Stimulated activated CD8-positive, alpha-beta memory T cell treated with anti-CD3 and anti-CD28 coated beads, Interleukin-7, amount 100 ng/mL, for 24 hours (primary cell): ENCODE results near the gene ANKRD33.

Experiments used
- DNase-seq: peaks from one replicate; pipeline ENCODE4 v3.0.0-alpha.2; 2020; ENCODE audit warnings: low read depth

ANKRD33 gene

DNA sequence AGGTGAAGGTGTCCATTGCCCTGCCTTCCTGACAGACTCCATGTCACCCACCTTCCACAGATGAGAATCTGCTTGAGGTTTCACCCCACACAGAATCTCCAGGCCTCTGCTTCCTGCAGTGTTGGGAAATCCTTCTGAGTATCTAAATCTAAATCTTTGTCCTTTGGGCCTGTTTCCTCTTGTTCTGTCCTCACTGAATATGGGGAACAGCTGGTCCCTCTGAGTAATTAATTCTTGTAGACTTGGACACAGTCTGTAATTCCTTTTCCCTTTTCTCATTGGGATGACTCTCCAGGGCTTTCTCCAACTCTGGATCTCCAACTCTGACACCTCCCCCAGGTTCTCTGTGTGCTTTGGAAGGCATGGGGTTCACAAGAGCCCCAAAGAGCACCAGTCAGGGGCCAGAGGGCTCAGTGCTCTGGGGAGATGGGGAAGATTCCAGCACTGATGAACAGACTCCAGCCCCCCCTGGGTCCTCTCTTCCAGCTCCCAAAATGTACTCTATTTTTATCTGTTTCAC, 17.1 kb downstream of the ANKRD33 start:
- no peak for DNase-seq

GRCh38 chr12:51905471-51906429, 17.8 kb downstream of the ANKRD33 start:
- DNase-seq: no peak

DNA sequence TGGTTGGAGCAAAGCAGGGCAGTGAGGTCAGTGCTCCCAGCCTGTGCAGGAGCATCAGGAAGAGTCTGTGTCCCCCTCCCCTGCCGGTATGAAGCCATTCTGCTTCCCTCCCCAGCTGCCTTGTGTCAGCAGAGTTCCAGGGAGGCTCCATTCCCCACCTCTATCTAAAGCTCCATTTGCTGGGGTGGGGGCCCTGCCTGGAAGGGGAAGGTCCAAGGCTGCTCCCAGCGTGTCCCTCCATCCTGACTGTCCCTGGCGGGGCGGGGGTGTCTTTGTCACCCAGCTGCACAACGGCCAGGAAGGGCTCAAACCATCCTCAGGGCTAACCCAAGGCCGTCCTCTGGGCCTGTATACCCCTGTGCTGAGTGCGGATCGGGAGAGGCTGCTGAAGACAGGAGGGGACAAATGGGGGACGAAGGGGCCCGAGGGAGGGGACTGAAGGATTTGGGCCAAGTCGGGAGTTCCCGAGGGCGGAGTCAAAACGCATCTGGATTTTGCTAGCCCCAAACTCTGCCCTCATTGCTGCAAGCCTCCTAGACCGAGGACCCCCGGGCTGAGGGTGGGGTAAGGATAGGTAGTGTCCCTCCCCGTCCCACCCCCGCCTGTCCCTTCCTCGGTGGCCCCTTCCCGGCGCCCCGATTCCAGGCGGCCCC, 18.7 kb downstream of the ANKRD33 start:
- no peak for DNase-seq

DNA sequence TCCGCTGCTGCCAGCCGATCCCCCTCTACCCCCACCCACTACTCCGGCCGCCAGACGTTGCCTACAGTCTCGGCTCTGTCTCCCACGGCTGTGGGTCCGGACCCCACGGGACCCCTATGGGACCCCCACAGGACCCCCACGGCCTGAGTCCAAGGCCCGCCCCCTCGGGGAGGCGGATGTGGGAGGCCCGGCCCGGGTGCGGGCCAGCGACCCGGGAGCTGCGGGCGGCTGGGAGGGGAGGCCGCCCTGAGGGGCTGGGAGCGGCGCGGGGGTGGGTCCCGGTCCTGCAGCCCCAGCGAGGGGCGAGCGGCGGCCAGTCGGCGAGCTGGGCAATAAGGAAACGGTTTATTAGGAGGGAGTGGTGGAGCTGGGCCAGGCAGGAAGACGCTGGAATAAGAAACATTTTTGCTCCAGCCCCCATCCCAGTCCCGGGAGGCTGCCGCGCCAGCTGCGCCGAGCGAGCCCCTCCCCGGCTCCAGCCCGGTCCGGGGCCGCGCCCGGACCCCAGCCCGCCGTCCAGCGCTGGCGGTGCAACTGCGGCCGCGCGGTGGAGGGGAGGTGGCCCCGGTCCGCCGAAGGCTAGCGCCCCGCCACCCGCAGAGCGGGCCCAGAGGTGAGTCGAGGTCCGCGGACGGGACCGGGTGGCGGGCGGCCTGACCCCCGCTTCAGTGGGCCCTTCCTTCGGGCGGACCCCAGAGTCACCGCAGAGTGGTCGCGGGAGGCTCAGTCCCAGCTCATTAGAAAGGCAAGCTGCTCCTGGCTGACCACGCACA, 19.4 kb downstream of the ANKRD33 start, which contains the start of gene ACVRL1:
TSS of gene ACVRL1 (plus strand) at position 422 of the 773 bp plus-strand sequence. CDS start 4,971 bp downstream, outside the sequence.
- DNase-seq: no peak

- DNase-seq: no peak
Measured at GRCh38 chr12:51907856-51908425, 20.0 kb downstream of the ANKRD33 start.

DNA sequence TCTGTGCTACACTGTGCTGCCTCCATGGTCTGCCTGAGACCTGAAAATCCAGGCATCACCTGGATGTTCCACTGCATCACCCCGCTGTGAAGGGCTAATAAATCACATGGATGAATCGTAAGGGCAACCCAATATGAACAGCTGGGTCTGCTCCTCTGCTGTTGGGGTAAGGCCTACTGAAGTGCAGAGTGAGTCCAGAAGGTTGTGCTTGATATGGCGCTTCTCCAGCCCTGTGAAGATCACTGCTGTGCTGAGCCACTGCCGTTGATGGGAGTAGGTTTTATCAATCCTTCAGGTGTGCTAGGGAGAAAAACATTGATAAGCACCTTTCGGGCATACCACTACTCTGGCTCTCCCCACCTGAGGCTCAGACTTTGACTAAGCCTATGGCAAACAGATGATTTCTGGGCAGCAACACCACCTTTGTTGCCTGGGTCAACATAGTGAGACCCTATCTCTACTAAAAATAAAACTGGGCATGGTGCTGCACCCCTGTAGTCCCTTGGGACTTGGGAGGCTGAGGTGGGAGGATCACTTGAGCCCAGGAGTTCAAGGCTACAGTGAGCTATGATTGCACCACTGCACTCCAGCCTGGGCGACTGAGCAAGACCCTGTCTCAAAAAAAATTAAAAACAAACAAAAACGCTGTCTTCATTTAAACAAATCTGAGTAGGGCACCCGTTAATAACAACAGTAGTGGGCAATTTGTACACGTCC, 21.1 kb downstream of the ANKRD33 start:
- no peak for DNase-seq

- DNase-seq: no peak
Measured at GRCh38 chr12:51910168-51910567, 22.3 kb downstream of the ANKRD33 start.

GRCh38 chr12:51910691-51911090, 22.8 kb downstream of the ANKRD33 start:
- no peak for DNase-seq

GRCh38 chr12:51911307-51911706, 23.4 kb downstream of the ANKRD33 start:
- no peak for DNase-seq

GRCh38 chr12:51911788-51912711, 24.1 kb downstream of the ANKRD33 start:
- no peak for DNase-seq

GRCh38 chr12:51913071-51914033, 25.4 kb downstream of the ANKRD33 start:
- no peak for DNase-seq

- DNase-seq: no peak
Measured at GRCh38 chr12:51914034-51914923, 26.4 kb downstream of the ANKRD33 start.

GRCh38 chr12:51915003-51915625, 27.2 kb downstream of the ANKRD33 start:
- DNase-seq: no peak

DNA sequence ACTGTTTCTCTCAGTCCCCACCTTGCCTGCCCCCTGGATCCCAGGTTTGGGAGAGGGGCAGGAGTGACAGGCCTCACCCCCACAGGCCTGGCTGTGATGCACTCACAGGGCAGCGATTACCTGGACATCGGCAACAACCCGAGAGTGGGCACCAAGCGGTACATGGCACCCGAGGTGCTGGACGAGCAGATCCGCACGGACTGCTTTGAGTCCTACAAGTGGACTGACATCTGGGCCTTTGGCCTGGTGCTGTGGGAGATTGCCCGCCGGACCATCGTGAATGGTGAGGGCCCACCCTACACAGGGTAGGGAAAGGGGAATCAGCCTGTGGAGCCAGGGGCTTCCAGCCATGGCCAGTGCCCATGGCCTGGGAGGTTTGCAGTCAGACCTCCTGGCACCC, 28.0 kb downstream of the ANKRD33 start:
- no peak for DNase-seq

- DNase-seq: no peak
Measured at GRCh38 chr12:51917041-51917590, 29.2 kb downstream of the ANKRD33 start.

- no peak for DNase-seq
Measured at GRCh38 chr12:51917746-51918453, 30.0 kb downstream of the ANKRD33 start.
